Neural progenitor cell (in vitro differentiated cells): ENCODE measurements around the gene MYMX. TPM values are rescaled to one million over a fixed set of nuclear protein-coding genes. Genes with fewer than 3 reads are reported as not detected.

ENCODE experiments used
- DNase-seq: peaks from one replicate; pipeline ENCODE4 v3.0.0-alpha.2; 2016; ENCODE audit warnings: low spot score
- H2AFZ ChIP-seq: fragments of 200-600 bp; sonication (generic); replicated peaks from 2 replicates; pipeline ENCODE4 v1.6.1; 2016; ENCODE audit warnings: antibody characterized with exemption
- H3F3A ChIP-seq: fragments of 200-600 bp; sonication (generic); 2 replicates; pipeline ENCODE4 v1.6.1; 2016; ENCODE audit warnings: antibody characterized with exemption, low read depth
- H3K27ac ChIP-seq: fragments of 200-600 bp; sonication (generic); 2 replicates; pipeline ENCODE4 v1.5.1; 2016; ENCODE audit warnings: mild to moderate bottlenecking
- H3K27me3 ChIP-seq: fragments of 200-600 bp; sonication (generic); 2 replicates; pipeline ENCODE4 v1.6.1; 2016; ENCODE audit warnings: mild to moderate bottlenecking, moderate library complexity
- H3K36me3 ChIP-seq: fragments of 200-600 bp; sonication (generic); 2 replicates; pipeline ENCODE4 v1.5.1; 2016
- H3K4me1 ChIP-seq: fragments of 200-600 bp; sonication (generic); 2 replicates; pipeline ENCODE4 v1.6.1; 2016; ENCODE audit warnings: mixed run types
- H3K4me2 ChIP-seq: fragments of 200-600 bp; sonication (generic); 2 replicates; pipeline ENCODE4 v1.6.1; 2016
- H3K4me3 ChIP-seq: fragments of 200-600 bp; sonication (generic); 2 replicates; pipeline ENCODE4 v1.5.1; 2016
- H3K79me2 ChIP-seq: fragments of 200-600 bp; sonication (generic); 2 replicates; pipeline ENCODE4 v1.6.1; 2016; ENCODE audit warnings: low read depth
- H3K9ac ChIP-seq: fragments of 200-600 bp; sonication (generic); 2 replicates; pipeline ENCODE4 v1.6.1; 2016
- H3K9me3 ChIP-seq: fragments of 200-600 bp; sonication (generic); 2 replicates; pipeline ENCODE4 v1.5.1; 2016; ENCODE audit warnings: low read depth
- H4K20me1 ChIP-seq: fragments of 200-600 bp; sonication (generic); 2 replicates; pipeline ENCODE4 v1.6.1; 2016; ENCODE audit warnings: low read depth
- H3K27ac Mint-ChIP-seq: 3 replicates; pipeline ENCODE4 v1.8.0; 2021; ENCODE audit warnings: mixed read lengths
- H3K27me3 Mint-ChIP-seq: 2 replicates; pipeline ENCODE4 v1.8.0; 2022; ENCODE audit warnings: low read depth, mild to moderate bottlenecking, inconsistent platforms, moderate library complexity, mixed read lengths; ENCODE audit not compliant: insufficient read depth
- H3K36me3 Mint-ChIP-seq: 3 replicates; pipeline ENCODE4 v1.8.0; 2021; ENCODE audit warnings: mixed read lengths
- H3K4me1 Mint-ChIP-seq: 3 replicates; pipeline ENCODE4 v1.8.0; 2021; ENCODE audit warnings: mixed read lengths
- H3K4me3 Mint-ChIP-seq: 3 replicates; pipeline ENCODE4 v1.8.0; 2021; ENCODE audit warnings: mild to moderate bottlenecking, moderate library complexity, mixed read lengths
- H3K9me3 Mint-ChIP-seq: 3 replicates; pipeline ENCODE4 v1.8.0; 2020; ENCODE audit warnings: mixed read lengths
- CTCF ChIP-seq: fragments of 200-600 bp; sonication (generic); IDR thresholded peaks from 2 replicates; pipeline ENCODE4 v1.5.1; 2017; ENCODE audit warnings: antibody characterized with exemption, mild to moderate bottlenecking
- EZH2 ChIP-seq: fragments of 200-600 bp; sonication (generic); IDR thresholded peaks from 2 replicates; pipeline ENCODE4 v1.6.1; 2017; ENCODE audit warnings: antibody characterized with exemption, mild to moderate bottlenecking, moderate library complexity
- EZH2phosphoT487 ChIP-seq: fragments of 200-600 bp; sonication (generic); IDR thresholded peaks from 2 replicates; pipeline ENCODE4 v1.6.1; 2017; ENCODE audit warnings: antibody characterized with exemption
- total RNA-seq: library from RNA; depleted of rRNA; stranded (reverse); fragments of >200 nt; gene quantifications from 2 replicates; pipeline ENCODE4 v1.2.3, GENCODE V29; 2015; ENCODE audit warnings: low replicate concordance

Gene MYMX
- total RNA-seq, 1 donor from 2014 or later: 0.54 TPM

GRCh38 chr6:44245912-44246662, 29.4 kb downstream of the MYMX start:
- no peaks in the 10 kb centered on the region for H3K9me3 ChIP-seq
- H3K4me1 ChIP-seq: peaks cover 31% of the 10 kb centered on the region
- H3K4me1 Mint-ChIP-seq: peaks cover 34% of the 10 kb centered on the region
- peak overlapping the region; percentile 99 for H3K4me3 Mint-ChIP-seq
- no peaks in the 10 kb centered on the region for H3K27me3 ChIP-seq
- H3K79me2 ChIP-seq: peaks cover 46% of the 10 kb centered on the region
- peaks cover 60% of the 10 kb centered on the region for H3F3A ChIP-seq
- H3K36me3 ChIP-seq: peaks cover 18% of the 10 kb centered on the region
- peak; percentile 95 for DNase-seq
- peak overlapping the region; percentile 84 for H2AFZ ChIP-seq
- peaks cover 27% of the 10 kb centered on the region for H3K36me3 Mint-ChIP-seq
- TF ChIP-seq EZH2 (no peak), CTCF (peak; percentile 48), EZH2phosphoT487 (no peak)
- peak overlapping the region; percentile 43 for H3K9ac ChIP-seq
- peaks cover 21% of the 10 kb centered on the region for H3K27me3 Mint-ChIP-seq
- peak overlapping the region; percentile 81 for H3K4me2 ChIP-seq
- peak overlapping the region; percentile 95 for H3K4me3 ChIP-seq
- peak overlapping the region; percentile 97 for H3K27ac Mint-ChIP-seq
- H4K20me1 ChIP-seq: peaks cover 41% of the 10 kb centered on the region
- H3K27ac ChIP-seq: peak overlapping the region; percentile 82
- H3K9me3 Mint-ChIP-seq: no peaks in the 10 kb centered on the region

GRCh38 chr6:44246663-44247337, 30.1 kb downstream of the MYMX start, which contains the start of gene HSP90AB1:
TSS of gene HSP90AB1 (plus strand) at chr6:44247101. CDS start at chr6:44248630, 1,529 bp downstream.
- Histone ChIP-seq H3K36me3 (peaks cover 25% of the 10 kb centered on the region), H4K20me1 (peaks cover 48% of the 10 kb centered on the region), H3K4me1 (peaks cover 31% of the 10 kb centered on the region), H3K4me2 (peak within 1 kb of the TSS; percentile 81), H3K27ac (peak within 1 kb of the TSS; percentile 82), H3K9me3 (no peaks in the 10 kb centered on the region), H3K79me2 (peaks cover 53% of the 10 kb centered on the region), H3K27me3 (no peaks in the 10 kb centered on the region), H3F3A (peaks cover 67% of the 10 kb centered on the region), H3K4me3 (peak within 1 kb of the TSS; percentile 95), H2AFZ (peak within 1 kb of the TSS; percentile 84), H3K9ac (peak within 1 kb of the TSS; percentile 88)
- peaks cover 33% of the 10 kb centered on the region for H3K36me3 Mint-ChIP-seq
- H3K9me3 Mint-ChIP-seq: no peaks in the 10 kb centered on the region
- peak within 1 kb of the TSS; percentile 99 for H3K4me3 Mint-ChIP-seq
- H3K27me3 Mint-ChIP-seq: peaks cover 23% of the 10 kb centered on the region
- peak; percentile 97 for DNase-seq
- no peak for TF ChIP-seq EZH2phosphoT487
- TF ChIP-seq EZH2: no peak
- TF ChIP-seq CTCF: no peak
- peaks cover 36% of the 10 kb centered on the region for H3K4me1 Mint-ChIP-seq
- peak within 1 kb of the TSS; percentile 97 for H3K27ac Mint-ChIP-seq

GRCh38 chr6:44247338-44248302, 30.9 kb downstream of the MYMX start:
- Histone ChIP-seq H2AFZ (no peak overlapping the region), H3K79me2 (peaks cover 61% of the 10 kb centered on the region), H3K9ac (peak overlapping the region; percentile 88), H4K20me1 (peaks cover 57% of the 10 kb centered on the region), H3F3A (peaks cover 71% of the 10 kb centered on the region), H3K4me3 (peak overlapping the region; percentile 95), H3K4me2 (peak overlapping the region; percentile 81), H3K27ac (peak overlapping the region; percentile 47), H3K4me1 (peaks cover 31% of the 10 kb centered on the region), H3K27me3 (no peaks in the 10 kb centered on the region), H3K36me3 (peaks cover 30% of the 10 kb centered on the region), H3K9me3 (no peaks in the 10 kb centered on the region)
- TF ChIP-seq CTCF (no peak), EZH2 (no peak), EZH2phosphoT487 (no peak)
- Mint-ChIP-seq H3K4me1 (peaks cover 36% of the 10 kb centered on the region), H3K27ac (peak overlapping the region; percentile 97), H3K4me3 (peak overlapping the region; percentile 99), H3K36me3 (peaks cover 38% of the 10 kb centered on the region), H3K27me3 (peaks cover 25% of the 10 kb centered on the region), H3K9me3 (no peaks in the 10 kb centered on the region)
- peak; percentile 63 for DNase-seq
